OCI-LY7 (cell line): ENCODE results near the gene COMP. TPM values are rescaled to one million over a fixed set of nuclear protein-coding genes. Genes with fewer than 3 reads are reported as not detected.

ENCODE experiments used
- BruUV-seq: library from RNA; stranded (reverse); fragments of 400-500 nt; replicated peaks from 2 replicates; lab custom pipeline; 2021; lab: Mats Ljungman, UMichigan
- CTCF ChIA-PET: fragments of 300-600 bp; sonication (Branson Sonifier 250); formaldehyde crosslinking; loops from one replicate; lab custom pipeline; 2022; ENCODE audit warnings: antibody characterized with exemption; ENCODE audit not compliant: unreplicated experiment; lab: Charles Lee
- POLR2A ChIA-PET: fragments of 300-600 bp; sonication (Branson Sonifier 250); formaldehyde crosslinking; loops from one replicate; lab custom pipeline; 2022; ENCODE audit warnings: antibody characterized with exemption; lab: Charles Lee
- DNase-seq: peaks from one replicate; pipeline ENCODE4 v3.0.0-alpha.2; 2015; ENCODE audit warnings: low spot score
- H2AFZ ChIP-seq: fragments of 200-600 bp; sonication (generic), shearing (Covaris generic); 2 replicates; pipeline ENCODE4 v1.6.1; 2014; ENCODE audit warnings: mild to moderate bottlenecking, antibody characterized with exemption, low read length, moderate library complexity
- H3K27ac ChIP-seq: fragments of 200-600 bp; sonication (generic); 2 replicates; pipeline ENCODE4 v1.5.1; 2014; ENCODE audit warnings: mixed run types, low read depth, mild to moderate bottlenecking, moderate library complexity, low read length, inconsistent platforms; ENCODE audit not compliant: poor library complexity, severe bottlenecking
- H3K36me3 ChIP-seq: fragments of 200-600 bp; sonication (generic); 2 replicates; pipeline ENCODE4 v1.6.1; 2014; ENCODE audit warnings: mild to moderate bottlenecking, antibody characterized with exemption, low read length, moderate library complexity, mixed read lengths; ENCODE audit not compliant: insufficient read depth
- H3K4me1 ChIP-seq: fragments of 200-600 bp; sonication (generic); 2 replicates; pipeline ENCODE4 v1.5.1; 2014; ENCODE audit warnings: mild to moderate bottlenecking, low read length; ENCODE audit not compliant: insufficient read depth, poor library complexity, severe bottlenecking
- H3K4me2 ChIP-seq: fragments of 200-600 bp; sonication (generic); 2 replicates; pipeline ENCODE4 v1.6.1; 2014; ENCODE audit warnings: mild to moderate bottlenecking, low read length
- H3K4me3 ChIP-seq: fragments of 200-600 bp; sonication (generic); 2 replicates; pipeline ENCODE4 v1.5.1; 2014; ENCODE audit warnings: mild to moderate bottlenecking, low read depth, low read length; ENCODE audit not compliant: poor library complexity, severe bottlenecking
- H3K79me2 ChIP-seq: fragments of 200-600 bp; sonication (generic); 2 replicates; pipeline ENCODE4 v1.6.1; 2016; ENCODE audit warnings: low read depth, mild to moderate bottlenecking, low read length, moderate library complexity, mixed read lengths; ENCODE audit not compliant: insufficient read depth
- H3K9me2 ChIP-seq: fragments of 200-600 bp; sonication (generic); 2 replicates; pipeline ENCODE4 v1.6.1; 2016; ENCODE audit warnings: mild to moderate bottlenecking, low read length, mixed read lengths; ENCODE audit not compliant: insufficient read depth
- H3K9me3 ChIP-seq: fragments of 200-600 bp; sonication (generic); 2 replicates; pipeline ENCODE4 v1.6.1; 2014; ENCODE audit warnings: mild to moderate bottlenecking, mixed run types, low read length, mixed read lengths
- H4K20me1 ChIP-seq: fragments of 200-600 bp; sonication (generic); 2 replicates; pipeline ENCODE4 v1.6.1; 2014; ENCODE audit warnings: mild to moderate bottlenecking, antibody characterized with exemption, low read length, moderate library complexity, mixed read lengths; ENCODE audit not compliant: insufficient read depth
- EZH2phosphoT487 ChIP-seq: fragments of 200-600 bp; sonication (generic); IDR thresholded peaks from 2 replicates; pipeline ENCODE4 v1.6.1; 2018; ENCODE audit warnings: low read depth, borderline replicate concordance, mild to moderate bottlenecking, mixed run types, antibody characterized with exemption, low read length, moderate library complexity, mixed read lengths
- intact Hi-C: fragments of 100-400 bp; cut with micrococcal nuclease; formaldehyde crosslinking; loops from one replicate; pipeline ENCODE4 v1.10.0; 2022; ENCODE audit not compliant: unreplicated experiment
- total RNA-seq, 2 experiments: library from RNA; depleted of rRNA in 1 of 2; stranded (reverse); fragments of >200 nt in 1 of 2; shearing (Covaris generic) in 1 of 2; gene quantifications; 2 replicates each; pipeline ENCODE4 v1.2.3, GENCODE V29; 2014 to 2022
- TF ChIP-seq, protein P1 (sequence below): fragments of 200-600 bp; sonication (generic); conservative IDR thresholded peaks from 2 replicates; pipeline ENCODE4 v1.5.1; 2014; ENCODE audit warnings: mild to moderate bottlenecking, antibody characterized with exemption, low read length, moderate library complexity, mixed read lengths

Gene COMP
- total RNA-seq, 2 experiments from 2014 or later: not detected

GRCh38 chr19:18759995-18760426 lies 31.1 kb downstream of the COMP start:
- POLR2A ChIA-PET: no interaction called here
- H3K79me2 ChIP-seq: no peaks in the 10 kb centered on the region
- H3K27ac ChIP-seq: no peak overlapping the region
- CTCF ChIA-PET: no interaction called here
- no peak overlapping the region for H3K4me2 ChIP-seq
- intact Hi-C loops: no loop called here
- H3K36me3 ChIP-seq: no peaks in the 10 kb centered on the region
- no peaks in the 10 kb centered on the region for H4K20me1 ChIP-seq
- H3K4me1 ChIP-seq: peaks cover 1% of the 10 kb centered on the region
- no peaks in the 10 kb centered on the region for H3K9me2 ChIP-seq
- no peak overlapping the region for H3K4me3 ChIP-seq
- no peaks in the 10 kb centered on the region for H3K9me3 ChIP-seq
- BruUV-seq: no TSS peak
- TF ChIP-seq EZH2phosphoT487: no peak
- TF ChIP-seq, protein P1, sequence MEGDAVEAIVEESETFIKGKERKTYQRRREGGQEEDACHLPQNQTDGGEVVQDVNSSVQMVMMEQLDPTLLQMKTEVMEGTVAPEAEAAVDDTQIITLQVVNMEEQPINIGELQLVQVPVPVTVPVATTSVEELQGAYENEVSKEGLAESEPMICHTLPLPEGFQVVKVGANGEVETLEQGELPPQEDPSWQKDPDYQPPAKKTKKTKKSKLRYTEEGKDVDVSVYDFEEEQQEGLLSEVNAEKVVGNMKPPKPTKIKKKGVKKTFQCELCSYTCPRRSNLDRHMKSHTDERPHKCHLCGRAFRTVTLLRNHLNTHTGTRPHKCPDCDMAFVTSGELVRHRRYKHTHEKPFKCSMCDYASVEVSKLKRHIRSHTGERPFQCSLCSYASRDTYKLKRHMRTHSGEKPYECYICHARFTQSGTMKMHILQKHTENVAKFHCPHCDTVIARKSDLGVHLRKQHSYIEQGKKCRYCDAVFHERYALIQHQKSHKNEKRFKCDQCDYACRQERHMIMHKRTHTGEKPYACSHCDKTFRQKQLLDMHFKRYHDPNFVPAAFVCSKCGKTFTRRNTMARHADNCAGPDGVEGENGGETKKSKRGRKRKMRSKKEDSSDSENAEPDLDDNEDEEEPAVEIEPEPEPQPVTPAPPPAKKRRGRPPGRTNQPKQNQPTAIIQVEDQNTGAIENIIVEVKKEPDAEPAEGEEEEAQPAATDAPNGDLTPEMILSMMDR: no peak
- no peak overlapping the region for H2AFZ ChIP-seq
- DNase-seq: no peak

DNA sequence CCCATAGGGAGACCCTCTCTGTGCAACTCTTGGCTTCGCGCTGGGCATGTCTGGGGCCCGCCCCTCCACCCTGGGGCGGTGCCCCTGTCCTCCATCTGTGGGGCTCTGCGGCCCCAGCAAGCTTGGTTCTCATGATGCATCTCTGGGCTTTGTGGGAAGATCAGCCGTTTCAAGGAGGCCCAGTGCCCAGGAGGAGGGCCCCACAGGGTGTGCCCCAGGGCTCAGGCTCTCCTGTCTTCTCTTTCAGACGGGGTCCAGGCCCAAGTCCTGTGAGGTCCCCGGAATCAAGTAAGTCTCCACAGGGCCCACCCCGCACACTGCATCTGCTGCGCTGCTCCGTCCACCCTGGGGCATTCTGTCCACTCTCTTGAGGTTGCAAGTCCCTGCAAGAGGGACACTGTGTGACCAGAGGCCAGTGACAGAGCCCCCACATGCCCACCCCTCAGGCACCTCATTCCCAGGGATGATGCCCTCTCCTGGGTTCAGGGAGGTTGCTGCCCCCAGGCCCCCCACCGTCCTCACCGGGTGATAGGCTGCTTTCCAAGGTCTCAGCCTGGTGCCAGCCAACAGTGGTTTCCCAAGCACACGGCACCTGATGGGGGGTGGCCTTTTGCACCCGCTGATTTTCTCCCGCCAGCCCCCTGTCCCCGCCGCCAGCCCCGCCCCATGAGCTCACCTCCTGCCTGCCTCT lies 31.7 kb downstream of the COMP start:
- no peaks in the 10 kb centered on the region for H3K9me3 ChIP-seq
- no peaks in the 10 kb centered on the region for H3K36me3 ChIP-seq
- no peak overlapping the region for H3K27ac ChIP-seq
- ChIA-PET CTCF (no interaction called here), POLR2A (no interaction called here)
- no peaks in the 10 kb centered on the region for H3K79me2 ChIP-seq
- H3K4me3 ChIP-seq: no peak overlapping the region
- H2AFZ ChIP-seq: no peak overlapping the region
- no peak overlapping the region for H3K4me2 ChIP-seq
- TF ChIP-seq, protein P1: no peak
- TF ChIP-seq EZH2phosphoT487: no peak
- DNase-seq: no peak
- H3K9me2 ChIP-seq: no peaks in the 10 kb centered on the region
- intact Hi-C loops: no loop called here
- H3K4me1 ChIP-seq: no peaks in the 10 kb centered on the region
- no TSS peak for BruUV-seq
- H4K20me1 ChIP-seq: no peaks in the 10 kb centered on the region

GRCh38 chr19:18756896-18757295 lies 34.2 kb downstream of the COMP start:
- ChIA-PET POLR2A (no interaction called here), CTCF (no interaction called here)
- Histone ChIP-seq H3K4me3 (no peak overlapping the region), H3K79me2 (no peaks in the 10 kb centered on the region), H3K4me2 (no peak overlapping the region), H3K36me3 (no peaks in the 10 kb centered on the region), H3K27ac (no peak overlapping the region), H2AFZ (no peak overlapping the region), H4K20me1 (no peaks in the 10 kb centered on the region), H3K9me3 (no peaks in the 10 kb centered on the region), H3K4me1 (no peaks in the 10 kb centered on the region), H3K9me2 (no peaks in the 10 kb centered on the region)
- no TSS peak for BruUV-seq
- DNase-seq: no peak
- intact Hi-C loops: no loop called here
- TF ChIP-seq, protein P1: no peak
- TF ChIP-seq EZH2phosphoT487: no peak
